K562 (cell line): Measurements from ENCODE around the gene HSPB7. TPM values are rescaled to one million over a fixed set of nuclear protein-coding genes. Genes with fewer than 3 reads are reported as not detected.

Experiments used
- ATAC-seq: fragments of 200-7000 bp; cut with Tn5 transposase; 3 replicates; pipeline ENCODE4 v1.9.1; 2020; ENCODE audit warnings: moderate library complexity
- BruUV-seq: library from RNA; stranded (reverse); fragments of 400-500 nt; replicated peaks from 2 replicates; lab custom pipeline; 2021; lab: Mats Ljungman, UMichigan
- CTCF ChIA-PET: fragments of 300-600 bp; formaldehyde crosslinking; extraction: SDS; loops from one replicate; lab custom pipeline; 2021; ENCODE audit warnings: low intra/inter-chr PET ratio; lab: Yijun Ruan, JAX
- POLR2A ChIA-PET: fragments of 300-600, 350-650 bp; sonication (Branson Sonifier 250); formaldehyde crosslinking; extraction: SDS; loops from one replicate; lab custom pipeline; 2021; ENCODE audit warnings: antibody characterized with exemption, inconsistent platforms; lab: Yijun Ruan, JAX
- DNase-seq, 4 experiments: peaks; one replicate each; pipeline versions ENCODE4 v3.0.0 to v3.0.0-alpha.2; 2011 to 2018; ENCODE audit warnings: low spot score in 3 of 4, mixed read lengths in 3 of 4; ENCODE audit errors: extremely low read depth in 1 of 4
- FAIRE-seq: peaks from 2 replicates; lab custom pipeline; 2011; peaks lifted over from hg19 to GRCh38; lab: Jason Lieb, UNC
- H2AFZ ChIP-seq: 2 replicates; pipeline ENCODE4 v1.6.0; 2011; ENCODE audit warnings: low read depth, low read length, control low read depth, inconsistent platforms
- H3K27ac ChIP-seq: fragments of 200-600 bp; 3 replicates; pipeline ENCODE4 v1.8.0; 2011; ENCODE audit warnings: low read depth, mild to moderate bottlenecking, control low read depth, inconsistent platforms, low read length, moderate library complexity, mixed read lengths; ENCODE audit errors: extremely low read depth
- H3K27me3 ChIP-seq, 2 experiments: fragments of 300-600 bp in 1 of 2; 2 replicates in 1 of 2; 3 replicates in 1 of 2; pipeline versions ENCODE4 v1.6.0 to v1.8.0; 2011; ENCODE audit warnings: inconsistent platforms in 2 of 2, low read length in 2 of 2, mild to moderate bottlenecking in 1 of 2, mixed read lengths in 1 of 2, moderate library complexity in 1 of 2; ENCODE audit not compliant: control insufficient read depth in 2 of 2, insufficient read depth in 2 of 2
- H3K36me3 ChIP-seq: fragments of 300-600 bp; 3 replicates; pipeline ENCODE4 v1.8.0; 2011; ENCODE audit warnings: mild to moderate bottlenecking, low read length, inconsistent platforms; ENCODE audit not compliant: control insufficient read depth, insufficient read depth
- H3K4me1 ChIP-seq, 2 experiments: fragments of 200-600 bp in 1 of 2; replicated peaks in 1 of 2; 2 replicates in 1 of 2; 3 replicates in 1 of 2; pipeline versions ENCODE4 v1.5.1 to v1.8.0; 2011; ENCODE audit warnings: inconsistent platforms in 2 of 2, low read length in 2 of 2, mild to moderate bottlenecking in 1 of 2, mixed read lengths in 1 of 2, moderate library complexity in 1 of 2; ENCODE audit not compliant: control insufficient read depth in 2 of 2, insufficient read depth in 2 of 2
- H3K4me2 ChIP-seq: 2 replicates; pipeline ENCODE4 v1.6.1; 2011; ENCODE audit warnings: low read length, control low read depth, inconsistent platforms, mixed read lengths; ENCODE audit not compliant: insufficient read depth
- H3K4me3 ChIP-seq: fragments of 200-600 bp; sonication (generic), shearing (Covaris generic); 2 replicates; pipeline ENCODE4 v1.5.1; 2016; ENCODE audit warnings: control low read depth, inconsistent platforms
- H3K79me2 ChIP-seq: fragments of 200-600 bp; 3 replicates; pipeline ENCODE4 v1.8.0; 2011; ENCODE audit warnings: low read length, inconsistent platforms; ENCODE audit not compliant: control insufficient read depth, insufficient read depth
- H3K9ac ChIP-seq, 2 experiments: 2 replicates each; pipeline versions ENCODE4 v1.6.0 to v1.6.1; 2011; ENCODE audit warnings: low read depth in 2 of 2, low read length in 2 of 2, control low read depth in 1 of 2, inconsistent platforms in 1 of 2, mild to moderate bottlenecking in 1 of 2, mixed read lengths in 1 of 2; ENCODE audit not compliant: insufficient read depth in 1 of 2
- H3K9me1 ChIP-seq: one replicate; pipeline ENCODE4 v1.6.0; 2011; ENCODE audit warnings: inconsistent platforms, mild to moderate bottlenecking, low read length, moderate library complexity; ENCODE audit not compliant: control insufficient read depth, insufficient read depth
- H3K9me3 ChIP-seq: replicated peaks from 2 replicates; pipeline ENCODE4 v1.5.1; 2011; ENCODE audit warnings: low read depth, low read length, inconsistent platforms; ENCODE audit not compliant: control insufficient read depth, insufficient read depth
- H4K20me1 ChIP-seq: replicated peaks from 2 replicates; pipeline ENCODE4 v1.6.1; 2011; ENCODE audit warnings: low read length, inconsistent platforms, mixed read lengths; ENCODE audit not compliant: control insufficient read depth, insufficient read depth
- BCOR ChIP-seq: fragments of 450-650 bp; IDR thresholded peaks from 2 replicates; pipeline ENCODE4 v1.6.1; 2016
- CAMTA2 ChIP-seq: fragments of 250-450 bp; sonication (Bioruptor Pico); conservative IDR thresholded peaks from 2 replicates; pipeline ENCODE4 v1.5.1; 2022
- ELF4 ChIP-seq: fragments of 450-650 bp; formaldehyde crosslinking; IDR thresholded peaks from 2 replicates; pipeline ENCODE4 v1.4.0; 2022; ENCODE audit warnings: missing genetic modification characterization
- LCOR ChIP-seq: sonication (generic); formaldehyde crosslinking; IDR thresholded peaks from 2 replicates; pipeline ENCODE4 v1.8.0; 2022; ENCODE audit warnings: mild to moderate bottlenecking, missing genetic modification reagents
- MYC ChIP-seq, 2 experiments: fragments of 250-450 bp in 1 of 2; sonication (Bioruptor Pico) in 1 of 2; IDR thresholded peaks; 2 replicates each; pipeline versions ENCODE4 v1.5.1 to v1.6.1; 2012 to 2021; ENCODE audit warnings: low read depth in 2 of 2, borderline replicate concordance in 1 of 2, improper control_type of control experiment in 1 of 2, low read length in 1 of 2, mild to moderate bottlenecking in 1 of 2, moderate library complexity in 1 of 2
- RBBP5 ChIP-seq: fragments of 200-600 bp; sonication (generic); IDR thresholded peaks from 2 replicates; pipeline ENCODE4 v1.6.1; 2012; ENCODE audit warnings: borderline replicate concordance, mild to moderate bottlenecking, low read length, control low read depth, inconsistent platforms; ENCODE audit not compliant: insufficient read depth, poor library complexity, severe bottlenecking
- SP1 ChIP-seq: sonication (generic); formaldehyde crosslinking; IDR thresholded peaks from 2 replicates; pipeline ENCODE4 v1.8.1; 2022; ENCODE audit warnings: mild to moderate bottlenecking, missing genetic modification reagents
- THRA ChIP-seq: fragments of 450-650 bp; IDR thresholded peaks from 2 replicates; pipeline ENCODE4 v1.6.1; 2017; ENCODE audit warnings: mild to moderate bottlenecking, moderate library complexity
- TRIM28 ChIP-seq: fragments of 450-650 bp; IDR thresholded peaks from 2 replicates; pipeline ENCODE4 v1.6.1; 2017
- WGBS: fragments of 100-300 bp; shearing (Covaris generic); methylation state at CpG from one replicate; pipeline ENCODE4 v1.1.6; 2016; ENCODE audit warnings: low coverage, mixed read lengths; ENCODE audit not compliant: insufficient coverage; ENCODE audit errors: missing lambda C conversion rate; 5-methylcytosine and 5-hydroxymethylcytosine counted together
- in situ Hi-C: fragments of 300-500 bp; cut with MboI; formaldehyde crosslinking; loops from 4 replicates; pipeline ENCODE4 v1.15.0; 2018; ENCODE audit warnings: inconsistent platforms, mixed read lengths
- intact Hi-C: fragments of 100-400 bp; cut with micrococcal nuclease; formaldehyde crosslinking; loops from 2 replicates; pipeline ENCODE4 v1.14.2; 2022
- polyA plus RNA-seq, 8 experiments: library from polyadenylated mRNA; depleted of rRNA in 4 of 8; stranded (reverse) in 5 of 8; unstranded in 3 of 8; fragments of >200 nt; fragmentation: Nextera tagmentation in 2 of 8; fragmentation: Illumina TruSeq in 1 of 8; extraction: Ambion mirVana in 2 of 8; extraction: Trizol in 1 of 8; gene quantifications; 2 replicates each; pipeline versions ENCODE4 v1.2.1 to v1.2.3, GENCODE V29; 2011 to 2014; ENCODE audit warnings: inconsistent platforms in 1 of 8, missing spikeins in 1 of 8
- total RNA-seq, 7 experiments: library from RNA; depleted of rRNA in 6 of 7; stranded (reverse); fragments of >200 nt in 6 of 7; fragmentation: Illumina TruSeq in 2 of 7; extraction: Trizol in 2 of 7; gene quantifications; 2 replicates each; pipeline versions ENCODE4 v1.2.1 to v1.2.3, GENCODE V29; 2011 to 2021; ENCODE audit warnings: low replicate concordance in 1 of 7
- TF ChIP-seq, protein P1 (sequence below): fragments of 250-450 bp; sonication (Bioruptor Pico); IDR thresholded peaks from 2 replicates; pipeline ENCODE4 v1.8.0; 2022; ENCODE audit warnings: moderate library complexity, mild to moderate bottlenecking, inconsistent platforms
- TF ChIP-seq, protein P2 (sequence below): sonication (generic); formaldehyde crosslinking; IDR thresholded peaks from 2 replicates; pipeline ENCODE4 v1.8.0; 2023; ENCODE audit warnings: mild to moderate bottlenecking, missing genetic modification reagents
- TF ChIP-seq, protein P3 (sequence below): fragments of 250-450 bp; sonication (Bioruptor Pico); IDR thresholded peaks from 2 replicates; pipeline ENCODE4 v1.5.0; 2020; ENCODE audit warnings: mild to moderate bottlenecking
- TF ChIP-seq, protein P4 (sequence below): sonication (generic); formaldehyde crosslinking; IDR thresholded peaks from 2 replicates; pipeline ENCODE4 v1.8.1; 2023; ENCODE audit warnings: mild to moderate bottlenecking, missing genetic modification reagents

The HSPB7 gene
- total and polyA plus RNA-seq, 9 of the 15 experiments (the other 6 are each of a cell fraction or from before 2014, with no cell fraction given) = 0.05 to 0.19 (median 0.07) TPM; not detected in 6

GRCh38 chr1:16055613-16056520 is 38.0 kb upstream of the HSPB7 start:
- Histone ChIP-seq H3K79me2 (no peaks in the 10 kb centered on the region), H3K4me3 (no peak overlapping the region), H3K27ac (peak overlapping the region; percentile 82), H3K4me2 (peak overlapping the region; percentile 60), H3K36me3 (no peaks in the 10 kb centered on the region), H3K9me1 (no peaks in the 10 kb centered on the region), H3K9me3 (no peaks in the 10 kb centered on the region), H3K9ac (peak overlapping the region; percentile 21 to 49; a peak in 2 of 4 replicates), H3K27me3 (no peaks in the 10 kb centered on the region; a peak in 1 of 5 replicates), H2AFZ (peak overlapping the region; percentile 94), H3K4me1 (peaks cover 32 to 44% of the 10 kb centered on the region in 2 experiments; a peak in 4 of 5 replicates), H4K20me1 (no peaks in the 10 kb centered on the region)
- intact Hi-C loops = loop anchor here (1.0 to 5.0 kb wide), 2 partner anchors 47 to 259 kb away; no protein-coding TSS in a partner anchor
- no TSS peak for BruUV-seq
- DNase-seq (peak; percentile 96 to 98 (median 97)), FAIRE-seq (peak; percentile 82), ATAC-seq (peak; percentile 92)
- WGBS = 21% methylated on average over 18 of the region's 18 CpGs
- CTCF ChIA-PET = interaction anchor here (0.6 to 3.4 kb wide), 2 partner anchors 43 to 47 kb away, joined by 4 to 53 read pairs; no protein-coding TSS in a partner anchor
- POLR2A ChIA-PET = interaction anchor here (0.5 to 1.0 kb wide), 2 partner anchors 8 to 11 kb away, joined by 3 to 5 read pairs; no protein-coding TSS in a partner anchor
- in situ Hi-C loops = no loop called here
- TF ChIP-seq, protein P1, sequence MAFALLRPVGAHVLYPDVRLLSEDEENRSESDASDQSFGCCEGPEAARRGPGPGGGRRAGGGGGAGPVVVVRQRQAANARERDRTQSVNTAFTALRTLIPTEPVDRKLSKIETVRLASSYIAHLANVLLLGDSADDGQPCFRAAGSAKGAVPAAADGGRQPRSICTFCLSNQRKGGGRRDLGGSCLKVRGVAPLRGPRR (CRISPR knock-in tag) = 0 out of 2 replicates have a peak, but pooled peaks have one; percentile 51
- TF ChIP-seq BCOR (peak; percentile 43), CAMTA2 (CRISPR knock-in tag) (no peak), TRIM28 (0 out of 2 replicates have a peak, but pooled peaks have one; percentile 20), SP1 (CRISPR knock-in tag) (peak; percentile 99), RBBP5 (peak; percentile 47), MYC (IDR thresholded peaks at IDR 0.05; ENCODE audit: low read depth, low read length) (no peak; the same call in 1 of the 2 replicates), MYC (CRISPR knock-in tag; IDR thresholded peaks at IDR 0.05; ENCODE audit: borderline replicate concordance, low read depth) (no peak), THRA (no peak), ELF4 (CRISPR knock-in tag) (0 out of 2 replicates have a peak, but pooled peaks have one; percentile 10), LCOR (CRISPR knock-in tag) (0 out of 2 replicates have a peak, but pooled peaks have one; percentile 71)
- TF ChIP-seq, protein P2, sequence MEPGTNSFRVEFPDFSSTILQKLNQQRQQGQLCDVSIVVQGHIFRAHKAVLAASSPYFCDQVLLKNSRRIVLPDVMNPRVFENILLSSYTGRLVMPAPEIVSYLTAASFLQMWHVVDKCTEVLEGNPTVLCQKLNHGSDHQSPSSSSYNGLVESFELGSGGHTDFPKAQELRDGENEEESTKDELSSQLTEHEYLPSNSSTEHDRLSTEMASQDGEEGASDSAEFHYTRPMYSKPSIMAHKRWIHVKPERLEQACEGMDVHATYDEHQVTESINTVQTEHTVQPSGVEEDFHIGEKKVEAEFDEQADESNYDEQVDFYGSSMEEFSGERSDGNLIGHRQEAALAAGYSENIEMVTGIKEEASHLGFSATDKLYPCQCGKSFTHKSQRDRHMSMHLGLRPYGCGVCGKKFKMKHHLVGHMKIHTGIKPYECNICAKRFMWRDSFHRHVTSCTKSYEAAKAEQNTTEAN (CRISPR knock-in tag) = no peak
- TF ChIP-seq, protein P3, sequence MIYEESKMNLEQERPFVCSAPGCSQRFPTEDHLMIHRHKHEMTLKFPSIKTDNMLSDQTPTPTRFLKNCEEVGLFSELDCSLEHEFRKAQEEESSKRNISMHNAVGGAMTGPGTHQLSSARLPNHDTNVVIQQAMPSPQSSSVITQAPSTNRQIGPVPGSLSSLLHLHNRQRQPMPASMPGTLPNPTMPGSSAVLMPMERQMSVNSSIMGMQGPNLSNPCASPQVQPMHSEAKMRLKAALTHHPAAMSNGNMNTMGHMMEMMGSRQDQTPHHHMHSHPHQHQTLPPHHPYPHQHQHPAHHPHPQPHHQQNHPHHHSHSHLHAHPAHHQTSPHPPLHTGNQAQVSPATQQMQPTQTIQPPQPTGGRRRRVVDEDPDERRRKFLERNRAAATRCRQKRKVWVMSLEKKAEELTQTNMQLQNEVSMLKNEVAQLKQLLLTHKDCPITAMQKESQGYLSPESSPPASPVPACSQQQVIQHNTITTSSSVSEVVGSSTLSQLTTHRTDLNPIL (CRISPR knock-in tag) = no peak
- TF ChIP-seq, protein P4, sequence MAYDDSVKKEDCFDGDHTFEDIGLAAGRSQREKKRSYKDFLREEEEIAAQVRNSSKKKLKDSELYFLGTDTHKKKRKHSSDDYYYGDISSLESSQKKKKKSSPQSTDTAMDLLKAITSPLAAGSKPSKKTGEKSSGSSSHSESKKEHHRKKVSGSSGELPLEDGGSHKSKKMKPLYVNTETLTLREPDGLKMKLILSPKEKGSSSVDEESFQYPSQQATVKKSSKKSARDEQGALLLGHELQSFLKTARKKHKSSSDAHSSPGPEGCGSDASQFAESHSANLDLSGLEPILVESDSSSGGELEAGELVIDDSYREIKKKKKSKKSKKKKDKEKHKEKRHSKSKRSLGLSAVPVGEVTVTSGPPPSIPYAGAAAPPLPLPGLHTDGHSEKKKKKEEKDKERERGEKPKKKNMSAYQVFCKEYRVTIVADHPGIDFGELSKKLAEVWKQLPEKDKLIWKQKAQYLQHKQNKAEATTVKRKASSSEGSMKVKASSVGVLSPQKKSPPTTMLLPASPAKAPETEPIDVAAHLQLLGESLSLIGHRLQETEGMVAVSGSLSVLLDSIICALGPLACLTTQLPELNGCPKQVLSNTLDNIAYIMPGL (CRISPR knock-in tag) = peak; percentile 30; the same call in 1 of the 2 replicates
